RPMI8226 (cell line): Measurements from ENCODE around the gene CAMK1D.
"Not testable (repeated sequence)": the region's sequence is repeated elsewhere in the genome, so short reads cannot be mapped to it uniquely, and the experiment has no call there.

Experiments used
- DNase-seq: peaks from one replicate; pipeline ENCODE4 v3.0.0-alpha.2; 2015

The CAMK1D gene

DNA sequence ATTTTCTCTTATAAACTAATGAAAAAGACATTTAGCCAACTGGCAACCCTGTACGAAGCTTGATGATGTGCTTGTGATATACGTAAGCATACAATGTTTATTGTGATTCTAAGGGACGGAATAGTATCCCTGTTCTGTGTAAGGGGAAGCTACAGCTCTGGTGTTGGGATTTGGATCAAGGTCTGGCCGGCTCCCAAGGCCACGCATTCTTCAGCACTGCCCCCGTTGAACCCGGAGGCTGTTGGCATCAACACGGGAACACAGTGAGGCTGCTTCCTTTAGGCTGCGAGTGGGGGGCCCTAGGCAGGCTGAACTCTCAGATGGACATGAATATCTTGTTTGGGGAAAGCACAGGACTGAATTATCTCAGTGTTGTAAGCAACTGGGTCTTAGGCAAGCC, 180.6 kb downstream of the CAMK1D start:
- no peak for DNase-seq

DNA sequence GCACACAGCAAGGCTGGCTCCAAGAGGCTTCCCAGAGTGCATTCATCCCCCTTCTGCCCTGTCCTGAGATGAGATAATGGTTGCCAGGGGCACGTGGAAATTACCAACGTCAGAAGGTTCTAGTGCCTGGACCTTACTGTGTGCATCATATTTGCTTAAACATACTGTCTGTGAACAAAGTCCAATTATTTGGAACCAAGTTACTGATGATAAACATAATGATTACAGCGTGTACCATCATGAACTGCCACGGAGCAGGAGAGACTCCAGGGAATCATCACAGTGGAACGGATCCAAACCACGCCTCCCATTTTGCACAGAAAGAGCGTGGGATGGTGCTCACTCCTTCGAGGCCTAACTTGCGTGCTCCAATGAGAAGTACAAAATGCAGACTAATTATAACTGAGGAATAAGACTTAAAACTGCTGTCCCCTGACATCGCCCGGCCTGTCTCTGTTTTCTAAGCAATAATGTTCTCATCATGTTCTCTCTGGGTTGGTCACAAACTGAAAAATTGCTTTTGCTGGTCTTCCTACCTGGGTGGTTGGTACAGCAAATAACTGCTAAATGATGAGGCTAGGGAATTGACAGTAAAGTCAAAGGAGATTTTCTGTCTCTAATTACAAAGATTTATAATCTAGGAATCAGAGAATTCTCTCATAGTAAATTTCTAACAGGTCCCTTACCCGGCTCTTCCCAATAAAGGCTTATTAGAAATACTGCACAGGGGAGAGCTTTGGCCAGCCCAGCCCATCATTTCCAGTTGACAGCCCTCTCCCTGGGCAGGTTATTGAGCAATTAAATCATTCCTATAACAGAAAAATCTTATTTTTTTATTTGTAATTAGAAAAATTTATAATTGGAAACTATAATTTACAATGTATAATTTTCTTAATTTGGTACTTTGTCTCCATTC, 182.2 kb downstream of the CAMK1D start:
- DNase-seq: no peak

DNA sequence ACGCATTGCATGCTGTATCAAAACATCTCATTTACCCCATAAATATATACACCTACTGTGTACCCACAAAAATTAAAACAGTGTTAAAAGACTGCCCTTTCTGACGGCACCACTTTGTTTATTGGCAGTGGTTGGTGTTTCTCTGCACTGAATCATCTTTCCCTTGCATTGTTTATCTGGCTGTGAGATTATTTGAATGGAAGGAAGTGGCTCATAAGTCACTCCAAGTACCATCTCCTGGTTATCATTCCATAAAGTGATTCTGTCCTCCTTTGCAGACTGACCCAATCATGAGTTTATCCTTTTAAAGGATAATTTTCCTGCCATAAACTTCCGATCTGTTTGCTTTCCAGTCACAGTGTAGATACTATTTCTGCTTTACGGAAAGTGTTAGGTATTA, 183.8 kb downstream of the CAMK1D start:
- DNase-seq: no peak

DNA sequence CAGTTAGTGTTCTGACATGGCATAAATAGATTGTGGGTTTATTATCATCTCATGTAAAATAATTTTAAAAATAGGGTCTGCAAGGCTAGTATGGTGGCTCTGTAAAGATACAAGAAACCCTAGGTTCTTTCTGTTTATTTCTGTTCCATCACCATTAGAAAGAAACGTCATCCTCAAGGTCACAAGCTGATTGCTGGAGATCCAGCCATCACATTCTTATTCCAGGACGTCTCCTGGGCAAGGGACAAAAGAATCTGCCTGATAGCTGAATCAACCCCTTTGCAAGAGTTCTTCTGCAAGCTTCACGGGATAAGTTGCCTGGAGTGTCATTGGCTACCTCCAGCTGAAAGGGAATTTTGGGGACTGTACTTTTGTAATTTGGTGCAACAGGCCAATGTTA, 184.4 kb downstream of the CAMK1D start:
- no peak for DNase-seq

DNA sequence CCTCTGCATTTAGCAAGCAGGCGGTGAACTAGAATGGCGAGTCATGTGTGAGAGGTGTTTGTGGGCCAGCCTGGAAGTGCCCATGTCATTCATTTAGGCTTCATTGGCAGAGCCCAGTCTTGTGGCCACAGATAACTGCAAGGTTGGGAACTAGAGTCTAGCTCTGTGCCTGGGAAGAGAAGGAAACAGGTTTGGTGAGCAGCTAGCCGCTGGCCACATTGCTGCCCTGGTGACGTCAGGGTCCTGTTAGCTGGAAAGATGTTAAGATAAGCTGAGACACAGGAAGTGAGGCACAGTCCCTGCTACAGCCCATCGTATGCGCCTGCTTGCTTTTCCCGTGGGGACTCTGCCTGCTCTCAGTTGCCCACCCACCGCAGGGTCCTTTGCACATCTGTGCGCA, 185.5 kb downstream of the CAMK1D start:
- DNase-seq: no peak

DNA sequence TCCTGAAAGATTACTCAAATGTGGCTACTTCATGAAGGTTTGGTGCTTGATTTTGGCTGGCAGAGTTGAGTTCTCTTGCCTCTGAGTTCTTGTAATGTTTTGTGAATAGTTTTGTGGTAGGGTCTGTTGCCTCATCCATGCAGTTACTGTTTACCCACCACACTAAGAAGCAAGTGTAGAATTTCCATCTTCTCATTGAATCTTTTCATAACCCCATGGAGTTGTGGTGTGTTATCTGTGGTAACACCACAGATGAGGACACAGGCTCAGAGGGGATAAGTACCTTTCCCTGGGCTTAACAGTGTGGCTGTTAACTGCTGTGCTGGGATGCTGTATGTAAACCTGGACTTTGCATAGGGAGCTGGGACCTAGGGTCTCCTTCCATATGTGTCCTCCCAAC, 186.3 kb downstream of the CAMK1D start:
- no peak for DNase-seq

DNA sequence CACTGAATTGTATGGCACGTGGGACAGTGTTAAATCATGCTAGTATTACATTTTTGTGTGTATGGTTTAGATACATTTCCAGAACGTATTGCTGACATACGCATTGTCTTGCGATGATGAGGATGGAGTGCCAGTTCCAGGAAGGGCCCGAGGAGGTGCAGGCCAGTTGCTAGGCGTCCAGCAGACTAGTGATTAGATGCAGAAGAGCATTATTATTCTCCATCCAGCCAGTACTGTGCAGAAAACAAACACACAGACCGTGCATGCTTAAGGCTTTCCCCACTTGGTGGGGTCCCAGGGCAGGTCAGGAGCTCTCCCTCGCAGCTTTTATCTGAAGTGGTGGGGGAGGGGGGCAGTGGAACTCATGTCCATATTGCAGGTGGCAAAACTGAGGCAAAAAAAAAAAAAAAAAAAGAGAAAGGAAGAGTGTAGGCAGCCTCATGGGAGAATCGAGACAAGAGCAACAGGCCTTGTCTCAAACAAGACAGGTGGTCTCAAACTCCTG, 189.2 kb downstream of the CAMK1D start:
- no peak for DNase-seq

DNA sequence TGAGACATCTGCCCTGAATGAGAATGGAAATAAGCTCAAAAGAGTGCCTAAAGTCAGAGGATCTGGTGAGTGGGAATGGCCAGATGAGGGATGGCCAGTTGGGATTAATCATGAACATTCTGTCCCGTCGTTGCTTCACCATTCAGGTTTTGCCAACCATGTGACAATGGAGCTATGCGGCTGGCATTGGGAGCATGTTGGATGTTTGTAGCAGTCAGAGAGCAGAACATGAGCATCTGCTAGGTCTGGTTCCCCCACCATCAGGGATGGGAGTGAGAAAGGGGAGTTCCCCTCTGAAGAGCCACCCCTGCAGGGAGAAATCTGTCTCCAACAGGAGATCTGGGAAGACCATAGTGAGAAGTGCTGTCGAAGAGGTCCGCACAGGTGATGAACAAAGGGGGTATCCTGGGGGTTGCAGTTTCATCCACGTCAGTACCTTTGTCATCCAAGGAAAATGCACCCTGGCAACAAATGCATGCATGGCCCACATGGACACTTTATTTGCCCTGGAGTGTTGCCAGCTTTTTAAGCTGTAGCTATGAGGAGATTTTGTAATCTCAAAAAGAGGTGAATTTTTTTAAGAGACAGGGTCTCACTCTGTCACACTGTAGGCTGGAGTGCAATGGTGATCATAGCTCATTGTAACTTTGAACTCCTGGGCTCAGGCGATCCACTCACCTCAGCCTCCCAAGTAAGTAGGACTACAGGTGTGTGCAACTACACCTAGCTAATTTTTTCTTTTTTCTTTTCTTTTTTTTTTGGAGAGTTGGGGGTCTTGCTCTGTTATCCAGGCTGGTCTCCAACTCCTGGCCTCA, 190.2 kb downstream of the CAMK1D start:
- DNase-seq: no peak

DNA sequence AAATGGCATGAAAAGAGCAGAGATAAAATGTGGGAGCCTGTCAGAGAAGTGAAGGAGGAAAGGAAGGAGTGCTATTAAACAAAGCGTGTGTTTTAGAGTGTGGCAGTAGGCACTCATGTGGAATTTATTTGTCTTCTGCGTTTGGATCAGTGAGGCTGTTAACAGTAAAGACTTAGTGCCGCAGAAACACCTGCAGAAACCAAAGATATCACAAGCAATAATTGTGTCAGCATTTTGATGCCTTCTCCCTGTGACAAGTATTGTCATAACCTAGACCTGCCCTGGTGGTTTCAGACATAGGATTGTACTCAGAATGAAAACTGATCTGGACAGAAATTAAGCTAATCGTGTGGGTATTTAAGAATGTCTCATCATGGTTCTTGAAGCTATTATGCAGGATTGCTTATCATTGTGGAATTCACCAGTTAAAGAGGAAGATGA, 191.0 kb downstream of the CAMK1D start:
- peak; percentile 58 for DNase-seq

DNA sequence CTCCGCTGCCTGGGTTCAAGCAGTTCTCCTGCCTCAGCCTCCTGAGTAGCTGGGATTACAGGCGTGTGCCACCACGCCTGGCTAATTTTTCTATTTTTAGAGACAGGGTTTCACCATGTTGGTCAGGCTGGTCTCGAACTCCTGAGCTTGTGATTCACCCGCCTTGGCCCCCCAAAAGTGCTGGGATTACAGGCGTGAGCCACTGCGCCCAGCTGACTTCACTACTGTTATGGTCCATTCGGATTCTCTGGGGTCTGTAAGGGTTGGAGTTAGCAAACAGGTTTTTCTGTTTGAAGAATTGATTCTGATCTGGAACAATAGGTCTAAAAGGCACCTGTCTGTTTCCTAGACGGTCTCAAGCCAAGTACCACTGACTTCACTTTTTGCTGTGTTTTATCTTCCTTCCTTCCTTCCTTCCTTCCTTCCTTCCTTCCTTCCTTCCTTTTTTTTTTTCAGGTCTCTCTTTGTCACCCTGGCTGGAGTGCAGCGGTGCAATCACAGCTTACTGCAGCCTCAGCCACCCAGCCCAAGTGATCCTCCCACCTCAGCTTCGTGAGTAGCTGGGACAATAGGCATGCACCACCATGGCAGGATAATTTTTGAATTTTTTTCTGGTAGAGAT, 192.2 kb downstream of the CAMK1D start:
- no peak for DNase-seq

DNA sequence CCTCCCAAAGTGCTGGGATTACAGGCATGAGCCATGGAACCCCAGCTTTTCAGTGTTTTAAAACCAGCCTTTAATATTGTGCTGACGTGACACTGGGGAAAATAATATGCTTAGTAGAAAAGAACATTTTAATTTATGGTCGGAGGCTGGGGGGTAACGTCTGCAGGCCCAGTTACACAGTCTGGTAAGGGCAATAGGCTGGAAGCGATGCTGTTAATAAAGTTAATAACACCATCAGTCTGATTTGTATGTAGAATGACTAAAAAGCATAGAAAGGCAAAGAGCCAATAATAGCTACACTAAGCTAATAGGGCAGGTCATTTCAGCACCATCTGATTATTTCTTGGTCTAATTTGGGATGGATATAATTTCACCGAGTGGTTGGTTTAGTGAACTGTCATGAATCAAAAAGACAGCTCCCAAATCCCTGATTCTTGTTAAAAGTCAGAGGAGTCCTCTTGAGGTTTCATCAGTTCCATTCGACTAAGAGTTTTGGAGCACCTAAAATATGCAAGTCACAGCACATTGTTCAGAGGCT, 192.9 kb downstream of the CAMK1D start:
- no peak for DNase-seq

DNA sequence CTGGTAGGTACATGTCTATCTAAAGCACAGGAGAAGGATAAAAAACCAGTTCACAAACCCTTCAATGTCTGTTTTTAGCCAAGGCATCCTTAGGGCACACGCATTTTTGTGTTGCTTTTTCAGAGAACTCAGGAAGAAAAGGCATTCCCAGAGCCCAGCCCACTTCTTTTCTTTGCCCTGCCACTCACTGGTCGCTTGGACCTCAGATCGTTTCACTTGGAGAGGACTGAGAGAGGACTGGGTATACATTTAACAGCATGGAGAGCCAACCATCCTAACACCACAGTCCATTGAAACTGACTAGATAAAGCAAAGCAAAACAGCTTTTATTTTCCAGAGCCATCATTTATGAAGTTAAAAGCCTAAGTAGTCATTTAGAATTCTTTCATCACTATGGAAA, 194.2 kb downstream of the CAMK1D start:
- no peak for DNase-seq

DNA sequence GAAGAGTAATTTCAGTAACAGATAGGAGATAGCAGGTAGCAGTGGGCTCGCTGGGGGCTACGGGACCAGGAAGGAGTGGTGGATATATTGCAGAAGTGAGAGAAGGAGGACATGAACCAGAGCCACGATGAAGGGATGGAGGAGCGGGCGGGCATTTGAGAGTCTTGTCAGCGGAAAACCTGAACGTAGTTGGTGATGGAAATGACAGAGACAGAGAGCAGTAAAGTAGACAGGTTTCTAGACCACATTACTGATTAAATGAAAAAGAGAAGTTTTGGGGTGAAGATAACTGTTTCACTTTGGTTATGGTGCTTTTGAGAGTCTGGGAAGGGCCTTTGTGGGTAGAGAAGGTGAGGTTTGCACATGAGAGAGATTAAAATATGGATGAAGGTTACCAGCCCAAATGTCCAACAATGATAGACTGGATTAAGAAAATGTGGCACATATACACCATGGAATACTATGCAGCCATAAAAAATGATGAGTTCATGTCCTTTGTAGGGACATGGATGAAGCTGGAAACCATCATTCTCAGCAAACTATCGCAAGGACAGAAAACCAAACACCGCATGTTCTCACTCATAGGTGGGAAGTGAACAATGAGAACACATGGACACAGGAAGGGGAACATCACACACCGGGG, 196.9 kb downstream of the CAMK1D start:
- not testable (repeated sequence) for DNase-seq

DNA sequence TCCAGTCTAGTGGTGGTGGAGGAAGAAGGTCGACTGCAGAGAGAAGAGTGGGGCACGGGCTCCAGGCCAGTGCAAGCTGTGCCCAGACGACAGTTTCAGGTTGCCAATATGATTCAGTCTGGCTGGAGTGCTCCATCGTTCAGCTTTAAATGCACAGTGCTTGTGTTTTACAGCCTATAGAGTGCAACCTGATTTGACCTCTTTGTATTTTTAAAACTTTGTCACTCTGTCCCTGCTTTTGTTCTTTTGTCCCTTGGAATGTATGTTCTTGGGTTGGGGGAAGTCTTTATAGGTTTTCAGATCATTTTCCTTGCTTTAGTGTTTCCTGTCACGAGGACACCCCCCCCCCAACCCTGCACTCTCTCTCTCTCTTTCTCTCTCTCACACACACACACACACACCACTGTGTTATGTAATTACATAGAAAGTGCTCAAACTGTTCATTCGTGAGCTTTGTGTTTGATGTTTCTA, 198.0 kb downstream of the CAMK1D start:
- no peak for DNase-seq

DNA sequence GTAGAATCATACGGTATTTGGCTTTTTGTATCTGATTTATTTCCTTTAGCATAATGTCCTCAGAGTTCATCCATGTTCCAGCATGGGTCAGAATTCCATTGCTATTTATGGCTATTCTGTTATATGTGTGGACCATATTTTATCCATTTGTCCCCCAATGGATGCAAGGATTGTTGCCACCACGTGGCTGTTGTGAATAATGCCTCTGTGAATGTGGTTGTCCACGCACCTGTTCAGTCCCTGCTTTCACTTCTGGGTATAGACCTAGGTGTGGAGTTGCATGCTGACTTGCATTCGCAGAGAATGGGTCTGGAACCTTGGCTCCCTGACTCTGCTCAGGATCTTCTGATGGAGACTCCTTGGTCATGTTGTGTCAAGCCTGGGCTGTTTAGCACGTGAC, 199.9 kb downstream of the CAMK1D start:
- DNase-seq: peak; percentile 76

DNA sequence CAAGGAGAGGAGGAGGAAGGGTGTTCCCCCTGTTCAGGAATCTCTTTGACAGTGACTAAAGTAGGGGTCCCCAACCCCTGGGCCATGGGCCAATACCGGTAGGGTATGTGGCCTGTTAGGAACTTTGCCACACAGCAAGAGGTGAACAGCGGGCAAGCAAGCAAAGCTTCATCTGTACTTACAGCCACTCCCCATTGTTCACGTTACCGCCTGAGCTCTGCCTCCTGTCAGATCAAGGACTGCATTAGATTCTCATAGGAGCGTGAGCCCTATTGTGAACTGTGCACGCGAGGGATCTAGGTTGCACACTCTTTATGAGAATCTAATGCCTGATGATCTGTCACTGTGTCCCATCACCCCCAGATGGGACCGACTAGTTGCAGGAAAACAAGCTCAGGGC, 201.6 kb downstream of the CAMK1D start:
- DNase-seq: no peak

DNA sequence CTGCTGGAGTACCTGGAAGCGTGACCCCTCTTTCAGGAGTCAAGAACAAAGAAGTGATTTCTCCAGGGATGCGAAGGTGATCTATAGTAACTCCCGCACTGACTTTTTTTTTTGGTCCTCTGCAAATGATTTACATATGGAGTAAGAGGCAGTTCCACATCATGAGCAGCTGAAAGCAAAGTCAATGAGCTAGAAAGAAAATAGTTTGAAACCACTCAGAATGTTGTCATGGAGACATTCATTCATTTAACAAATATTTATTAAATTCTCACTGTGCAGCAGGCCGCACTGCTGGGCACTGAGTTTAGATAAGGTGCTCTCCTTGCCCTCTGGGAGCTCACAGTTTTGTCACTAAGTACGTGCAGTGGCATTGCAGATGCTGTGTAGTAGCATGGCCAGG, 206.7 kb downstream of the CAMK1D start:
- no peak for DNase-seq

DNA sequence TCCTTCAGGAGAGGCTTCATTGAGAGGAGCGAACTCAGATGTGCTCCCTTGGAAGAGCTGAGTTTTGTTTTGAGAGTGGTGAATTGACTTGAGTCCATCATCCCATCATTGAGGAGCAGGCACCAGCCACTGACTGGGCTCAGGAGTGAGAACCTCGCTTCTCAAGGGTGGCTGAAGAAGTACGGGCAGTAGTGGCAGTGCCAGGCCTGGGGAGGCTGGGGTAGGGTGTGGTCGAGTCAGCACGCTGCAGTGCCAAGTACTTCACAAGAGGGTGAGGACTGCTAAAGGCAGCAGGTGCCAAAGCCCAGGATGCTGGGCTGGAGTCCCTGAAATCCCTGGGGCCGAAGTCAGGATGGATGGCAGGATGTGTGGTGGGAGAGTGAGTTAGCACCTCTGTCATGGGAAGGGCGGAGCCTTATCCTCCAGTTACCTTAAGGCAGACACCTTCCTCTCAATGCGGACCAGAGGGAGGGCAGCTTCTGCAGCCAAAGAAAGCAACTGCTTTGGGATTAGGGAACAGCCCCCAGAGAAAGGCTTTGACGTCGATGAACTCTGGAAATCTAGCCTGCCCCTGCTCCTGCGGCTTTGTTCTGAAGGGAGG, 210.3 kb downstream of the CAMK1D start:
- no peak for DNase-seq

DNA sequence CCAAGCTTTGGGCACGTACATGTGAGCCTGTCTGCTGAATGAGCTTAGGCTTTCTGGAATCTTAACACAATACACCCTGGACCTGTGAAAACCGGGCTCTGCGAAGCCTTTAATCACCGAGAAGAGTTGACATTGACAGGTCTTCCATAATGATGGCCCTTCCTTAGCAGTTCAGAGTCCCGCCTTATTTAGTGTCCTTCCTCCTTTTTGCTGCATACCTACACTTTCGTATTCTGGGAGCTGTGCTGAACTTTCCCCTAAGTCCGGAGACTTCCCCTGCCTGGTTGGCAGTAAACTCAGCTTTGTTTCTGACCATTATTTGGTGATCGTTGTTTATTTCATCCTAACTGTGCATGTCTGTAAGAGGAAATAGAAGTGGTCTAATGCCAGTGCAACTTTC, 212.0 kb downstream of the CAMK1D start:
- DNase-seq: peak; percentile 20

DNA sequence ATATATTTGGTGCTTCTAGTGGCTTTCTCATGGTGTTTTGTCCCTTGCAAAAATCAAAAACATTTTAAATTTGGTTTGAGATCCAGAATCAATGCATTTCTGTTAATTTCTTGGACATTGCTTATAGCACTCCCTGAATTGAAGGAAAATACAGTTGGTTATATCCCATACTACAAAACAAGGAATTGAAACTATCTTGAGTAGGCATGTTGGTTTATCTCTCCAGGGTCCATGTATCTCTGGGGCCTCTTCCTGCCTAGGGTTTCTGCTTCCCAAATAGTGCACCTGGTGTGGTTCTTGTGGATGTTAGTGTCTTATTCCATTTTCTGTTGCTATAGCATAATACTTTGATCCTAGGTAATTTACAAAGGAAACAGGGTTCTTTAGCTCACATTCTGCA, 212.4 kb downstream of the CAMK1D start:
- DNase-seq: no peak

DNA sequence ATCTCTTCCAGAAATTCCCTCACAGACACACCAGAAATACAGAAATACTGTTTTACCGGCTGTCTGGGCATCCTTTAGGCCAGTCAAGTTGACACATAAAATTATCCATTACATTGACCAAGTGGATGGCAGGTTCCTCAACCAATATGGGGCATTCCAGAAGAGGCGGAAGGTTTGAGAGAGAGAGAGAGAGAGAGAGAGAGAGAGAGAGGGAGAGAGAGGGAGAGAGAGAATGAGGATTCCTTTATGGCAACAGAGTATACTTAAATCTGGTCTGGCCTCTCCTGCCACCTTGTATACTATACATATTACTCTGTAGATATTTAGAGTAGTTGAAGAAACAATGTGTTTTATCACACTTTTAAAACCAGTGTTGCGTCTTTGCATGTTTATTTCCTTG, 214.1 kb downstream of the CAMK1D start:
- DNase-seq: no peak

DNA sequence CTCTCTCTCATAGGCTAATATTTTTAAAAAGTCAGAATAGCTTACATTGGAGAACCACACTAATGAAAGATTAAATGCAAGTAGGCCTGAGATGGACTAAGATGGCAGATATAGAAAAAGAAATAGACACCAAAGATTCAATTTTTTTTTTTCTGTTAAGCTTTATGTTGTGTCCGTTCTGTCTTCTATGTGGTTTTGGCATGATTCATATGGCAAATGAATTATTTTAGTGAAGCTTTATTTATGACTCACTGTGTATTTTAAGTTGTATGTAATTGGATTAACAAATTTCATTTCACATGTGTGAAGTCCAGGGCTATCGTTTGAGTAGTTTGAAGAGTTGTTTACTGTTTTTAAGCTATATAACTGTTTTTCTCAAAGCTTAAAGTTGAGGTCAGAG, 214.8 kb downstream of the CAMK1D start:
- DNase-seq: no peak
